Activated B cell treated with CpG ODN at 0.5 μM for 24 hours (primary cell): ENCODE results near the gene DCC. TPM values are rescaled to one million over a fixed set of nuclear protein-coding genes. Genes with fewer than 3 reads are reported as not detected.

Source experiments
- ATAC-seq: fragments of 200-7000 bp; cut with Tn5 transposase; one replicate; pipeline ENCODE4 v1.10.0; 2021; ENCODE audit warnings: low read depth, mild to moderate bottlenecking, moderate library complexity
- CTCF ChIA-PET: fragments of 350-600 bp; sonication (Branson Sonifier 250); formaldehyde crosslinking; loops from one replicate; lab custom pipeline; 2021; ENCODE audit warnings: antibody characterized with exemption; lab: Charles Lee
- POLR2A ChIA-PET: fragments of 350-600 bp; sonication (Branson Sonifier 250); formaldehyde crosslinking; loops from one replicate; lab custom pipeline; 2021; ENCODE audit warnings: antibody characterized with exemption; lab: Charles Lee
- DNase-seq: peaks from one replicate; pipeline ENCODE4 v3.0.0; 2022
- H3K27ac Mint-ChIP-seq: one replicate; pipeline ENCODE4 v1.8.0; 2020; ENCODE audit warnings: mixed read lengths
- H3K27me3 Mint-ChIP-seq: one replicate; pipeline ENCODE4 v1.8.0; 2021; ENCODE audit warnings: mixed read lengths
- H3K36me3 Mint-ChIP-seq: one replicate; pipeline ENCODE4 v1.8.0; 2021; ENCODE audit warnings: low read depth, mixed read lengths
- H3K4me1 Mint-ChIP-seq: one replicate; pipeline ENCODE4 v1.8.0; 2021; ENCODE audit warnings: mixed read lengths
- H3K4me3 Mint-ChIP-seq: one replicate; pipeline ENCODE4 v1.8.0; 2020; ENCODE audit warnings: mild to moderate bottlenecking, mixed read lengths
- H3K9me3 Mint-ChIP-seq: one replicate; pipeline ENCODE4 v1.8.0; 2020; ENCODE audit warnings: mixed read lengths
- CTCF ChIP-seq: fragments of 200-600 bp; IDR thresholded peaks from one replicate; pipeline ENCODE4 v1.8.0; 2022; ENCODE audit warnings: antibody characterized with exemption, mild to moderate bottlenecking
- intact Hi-C: fragments of 100-400 bp; cut with micrococcal nuclease; formaldehyde crosslinking; loops from one replicate; pipeline ENCODE4 v1.15.1; 2024
- total RNA-seq: library from RNA; stranded (reverse); gene quantifications from 2 replicates; pipeline ENCODE4 v1.2.3, GENCODE V29; 2022

DCC gene
- total RNA-seq, 1 donor from 2014 or later = not detected

GRCh38 chr18:52422985-52423601 is 83.1 kb downstream of the DCC start:
- intact Hi-C loops = no loop called here
- no peak overlapping the region for H3K27ac Mint-ChIP-seq
- no peaks in the 10 kb centered on the region for H3K36me3 Mint-ChIP-seq
- H3K9me3 Mint-ChIP-seq = no peaks in the 10 kb centered on the region
- no peaks in the 10 kb centered on the region for H3K27me3 Mint-ChIP-seq
- ChIA-PET POLR2A (no interaction called here), CTCF (no interaction called here)
- DNase-seq (no peak), ATAC-seq (no peak)
- no peak overlapping the region for H3K4me3 Mint-ChIP-seq
- no peak for TF ChIP-seq CTCF
- H3K4me1 Mint-ChIP-seq = no peaks in the 10 kb centered on the region

- H3K4me3 Mint-ChIP-seq = no peak overlapping the region
- no peak for DNase-seq
- H3K9me3 Mint-ChIP-seq = no peaks in the 10 kb centered on the region
- no peaks in the 10 kb centered on the region for H3K27me3 Mint-ChIP-seq
- H3K36me3 Mint-ChIP-seq = no peaks in the 10 kb centered on the region
- no peaks in the 10 kb centered on the region for H3K4me1 Mint-ChIP-seq
- CTCF ChIA-PET = no interaction called here
- H3K27ac Mint-ChIP-seq = no peak overlapping the region
- no peak for ATAC-seq
- POLR2A ChIA-PET = no interaction called here
- intact Hi-C loops = no loop called here
- no peak for TF ChIP-seq CTCF
These were observed 86.0 kb downstream of the DCC start for GRCh38 chr18:52426041-52426440.

- Mint-ChIP-seq H3K27ac (no peak overlapping the region), H3K4me3 (no peak overlapping the region), H3K27me3 (no peaks in the 10 kb centered on the region), H3K4me1 (no peaks in the 10 kb centered on the region), H3K36me3 (no peaks in the 10 kb centered on the region), H3K9me3 (no peaks in the 10 kb centered on the region)
- no peak for ATAC-seq
- TF ChIP-seq CTCF = no peak
- intact Hi-C loops = no loop called here
- DNase-seq = no peak
- CTCF ChIA-PET = no interaction called here
- POLR2A ChIA-PET = no interaction called here
These were observed 86.5 kb downstream of the DCC start for GRCh38 chr18:52426462-52426861.

GRCh38 chr18:52427521-52428175 is 87.7 kb downstream of the DCC start:
- ChIA-PET POLR2A (no interaction called here), CTCF (no interaction called here)
- Mint-ChIP-seq H3K36me3 (no peaks in the 10 kb centered on the region), H3K27me3 (no peaks in the 10 kb centered on the region), H3K4me1 (no peaks in the 10 kb centered on the region), H3K4me3 (no peak overlapping the region), H3K9me3 (no peaks in the 10 kb centered on the region), H3K27ac (no peak overlapping the region)
- intact Hi-C loops = no loop called here
- DNase-seq (no peak), ATAC-seq (no peak)
- no peak for TF ChIP-seq CTCF

- TF ChIP-seq CTCF = no peak
- intact Hi-C loops = no loop called here
- ATAC-seq = no peak
- H3K27ac Mint-ChIP-seq = no peak overlapping the region
- no peaks in the 10 kb centered on the region for H3K27me3 Mint-ChIP-seq
- ChIA-PET CTCF (no interaction called here), POLR2A (no interaction called here)
- no peak overlapping the region for H3K4me3 Mint-ChIP-seq
- no peaks in the 10 kb centered on the region for H3K4me1 Mint-ChIP-seq
- no peaks in the 10 kb centered on the region for H3K36me3 Mint-ChIP-seq
- H3K9me3 Mint-ChIP-seq = no peaks in the 10 kb centered on the region
- no peak for DNase-seq
These were observed 91.7 kb downstream of the DCC start for GRCh38 chr18:52431683-52432082.
